Astrocyte (in vitro differentiated cells and primary cell): Measurements from ENCODE around the gene CCDC86.

ENCODE experiments used
- CTCF ChIP-seq: IDR thresholded peaks from 2 replicates; pipeline ENCODE4 v1.5.1; 2011; ENCODE audit warnings: low read depth, mild to moderate bottlenecking, inconsistent platforms, low read length, moderate library complexity; ENCODE audit not compliant: insufficient read depth
- EZH2 ChIP-seq: IDR thresholded peaks from 2 replicates; pipeline ENCODE4 v1.6.1; 2012; ENCODE audit warnings: mild to moderate bottlenecking, low read length, inconsistent platforms; ENCODE audit not compliant: insufficient read depth

GRCh38 chr11:60845338-60845737, 3.4 kb downstream of the CCDC86 start:
- TF ChIP-seq CTCF (no peak), EZH2 (no peak)
